HepG2 (cell line): ENCODE results near the gene U2AF1L4. TPM values are rescaled to one million over a fixed set of nuclear protein-coding genes. Genes with fewer than 3 reads are reported as not detected.
A peak's percentile ranks its signal among the peaks of the same experiment; 100 is the strongest.

ENCODE experiments used
- AGO1 ChIP-seq: fragments of 200-400 bp; formaldehyde crosslinking; IDR thresholded peaks from 2 replicates; pipeline ENCODE4 v1.6.1; 2017; ENCODE audit warnings: mild to moderate bottlenecking, low read depth, low read length, moderate library complexity; ENCODE audit not compliant: poor library complexity, severe bottlenecking
- BRF2 ChIP-seq: sonication (generic); formaldehyde crosslinking; IDR thresholded peaks from 2 replicates; pipeline ENCODE4 v1.8.1; 2022; ENCODE audit warnings: mild to moderate bottlenecking, missing genetic modification reagents
- ETV6 ChIP-seq: sonication (generic); formaldehyde crosslinking; conservative IDR thresholded peaks from 2 replicates; pipeline ENCODE4 v1.4.0; 2020; ENCODE audit warnings: missing genetic modification reagents
- KDM5B ChIP-seq: sonication (generic); formaldehyde crosslinking; IDR thresholded peaks from 2 replicates; pipeline ENCODE4 v1.4.0; 2020; ENCODE audit warnings: missing genetic modification reagents, mild to moderate bottlenecking, borderline replicate concordance
- MNT ChIP-seq: fragments of 450-650 bp; IDR thresholded peaks from 2 replicates; pipeline ENCODE4 v1.6.1; 2016
- PBX3 ChIP-seq: sonication (generic); formaldehyde crosslinking; IDR thresholded peaks from 2 replicates; pipeline ENCODE4 v1.8.1; 2023; ENCODE audit warnings: missing genetic modification reagents, inconsistent platforms, borderline replicate concordance
- POGK ChIP-seq: sonication (generic); formaldehyde crosslinking; conservative IDR thresholded peaks from 2 replicates; pipeline ENCODE4 v1.8.0; 2022; ENCODE audit warnings: mild to moderate bottlenecking, moderate library complexity, missing genetic modification reagents
- SIN3B ChIP-seq: fragments of 150-350 bp; IDR thresholded peaks from 2 replicates; pipeline ENCODE4 v1.6.1; 2014; ENCODE audit warnings: low read length
- ZBTB46 ChIP-seq: sonication (generic); formaldehyde crosslinking; IDR thresholded peaks from 2 replicates; pipeline ENCODE4 v1.4.0; 2020; ENCODE audit warnings: mild to moderate bottlenecking, missing genetic modification reagents, borderline replicate concordance
- ZNF343 ChIP-seq: sonication (generic); formaldehyde crosslinking; IDR thresholded peaks from 2 replicates; pipeline ENCODE4 v1.4.0; 2020; ENCODE audit warnings: mild to moderate bottlenecking, missing genetic modification reagents
- ZNF362 ChIP-seq: sonication (generic); formaldehyde crosslinking; IDR thresholded peaks from 2 replicates; pipeline ENCODE4 v1.4.0; 2020; ENCODE audit warnings: missing genetic modification reagents, mild to moderate bottlenecking, borderline replicate concordance
- ZNF496 ChIP-seq: sonication (generic); formaldehyde crosslinking; IDR thresholded peaks from 2 replicates; pipeline ENCODE4 v1.8.1; 2023; ENCODE audit warnings: mild to moderate bottlenecking, moderate library complexity, missing genetic modification reagents; ENCODE audit not compliant: insufficient replicate concordance
- ZNF580 ChIP-seq: IDR thresholded peaks from 2 replicates; pipeline ENCODE4 v1.6.1; 2016; ENCODE audit warnings: low read depth, borderline replicate concordance
- ZNF597 ChIP-seq: sonication (generic); formaldehyde crosslinking; IDR thresholded peaks from 2 replicates; pipeline ENCODE4 v1.5.0; 2020; ENCODE audit warnings: missing genetic modification reagents
- ZNF614 ChIP-seq: IDR thresholded peaks from 2 replicates; pipeline ENCODE4 v1.6.1; 2018; ENCODE audit warnings: missing biosample characterization, missing genetic modification reagents, inconsistent platforms, borderline replicate concordance
- ZNF709 ChIP-seq: sonication (generic); formaldehyde crosslinking; IDR thresholded peaks from 2 replicates; pipeline ENCODE4 v1.5.0; 2020; ENCODE audit warnings: mild to moderate bottlenecking, missing genetic modification reagents
- polyA plus RNA-seq, 8 experiments: library from polyadenylated mRNA; depleted of rRNA in 3 of 8; stranded (reverse) in 7 of 8; unstranded in 1 of 8; fragments of >200 nt; fragmentation: Illumina TruSeq in 4 of 8; extraction: Trizol in 4 of 8; gene quantifications; 2 replicates each; pipeline versions ENCODE4 v1.2.1 to v1.2.3, GENCODE V29; 2011 to 2016; ENCODE audit warnings: low read depth in 4 of 8, missing spikeins in 1 of 8, mixed read lengths in 1 of 8; ENCODE audit not compliant: insufficient read depth in 1 of 8
- total RNA-seq, 5 experiments: library from RNA; depleted of rRNA; stranded (reverse); fragments of >200 nt; fragmentation: Illumina TruSeq; extraction: Trizol; gene quantifications; 2 replicates each; pipeline ENCODE4 v1.2.3, GENCODE V29; 2016; ENCODE audit warnings: low read depth in 1 of 5

Gene U2AF1L4
- total and polyA plus RNA-seq, 2 of the 13 experiments (the other 11 are each of a cell fraction or from before 2014, with no cell fraction given), result 7.9 to 15.4 TPM

GRCh38 chr19:35716801-35717664 is 28.2 kb downstream of the U2AF1L4 start (continued):
- TF ChIP-seq KDM5B (CRISPR knock-in tag) (no peak; the same call in 1 of the 2 replicates), ZNF362 (CRISPR knock-in tag) (peak; percentile 6; the same call in 1 of the 2 replicates), BRF2 (CRISPR knock-in tag) (peak; percentile 58; the same call in 1 of the 2 replicates), ETV6 (no peak; the same call in 1 of the 2 replicates), ZNF709 (peak; percentile 41; the same call in 1 of the 2 replicates), ZBTB46 (CRISPR knock-in tag) (no peak), ZNF343 (0 out of 2 replicates have a peak, but pooled peaks have one; percentile 17), MNT (peak; percentile 33), PBX3 (no peak), ZNF580 (CRISPR knock-in tag) (no peak), SIN3B (no peak), ZNF496 (no peak), ZNF597 (no peak), POGK (CRISPR knock-in tag) (no peak; the same call in 1 of the 2 replicates), ZNF614 (CRISPR knock-in tag) (peak; percentile 87), AGO1 (peak; percentile 19)
